DMS53 treated with DMSO at 0.1 percent for 48 hours (cell line): ENCODE measurements around the gene TIMM22.
"Not testable (repeated sequence)": the region's sequence is repeated elsewhere in the genome, so short reads cannot be mapped to it uniquely, and the experiment has no call there.

Experiments
- DNase-seq: peaks from one replicate; lab custom pipeline; 2025; ENCODE audit not compliant: unreplicated experiment; lab: John Stamatoyannopoulos, UW

Gene TIMM22

GRCh38 chr17:1038459-1039122 is 41.7 kb downstream of the TIMM22 start:
- DNase-seq: no peak

DNA sequence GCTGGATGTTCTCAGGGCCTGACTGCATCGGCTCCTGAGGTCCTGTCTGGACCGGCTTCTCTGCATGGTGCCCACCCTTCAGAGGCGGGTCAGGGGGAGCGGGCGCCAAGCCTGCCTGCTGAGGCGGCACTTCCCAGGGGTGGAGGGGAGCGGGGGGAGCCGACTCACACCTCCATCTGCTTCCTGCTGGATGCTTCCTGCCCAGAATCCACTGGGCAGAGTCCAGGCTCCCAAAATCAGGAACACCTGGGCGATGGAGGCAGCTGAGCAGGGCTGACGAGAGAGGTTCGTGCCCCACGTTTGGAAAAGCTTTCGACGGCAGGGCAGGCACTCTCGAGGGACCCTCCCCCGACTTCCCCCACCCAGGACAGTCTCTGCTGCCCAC is 42.2 kb downstream of the TIMM22 start:
- DNase-seq: no peak

DNA sequence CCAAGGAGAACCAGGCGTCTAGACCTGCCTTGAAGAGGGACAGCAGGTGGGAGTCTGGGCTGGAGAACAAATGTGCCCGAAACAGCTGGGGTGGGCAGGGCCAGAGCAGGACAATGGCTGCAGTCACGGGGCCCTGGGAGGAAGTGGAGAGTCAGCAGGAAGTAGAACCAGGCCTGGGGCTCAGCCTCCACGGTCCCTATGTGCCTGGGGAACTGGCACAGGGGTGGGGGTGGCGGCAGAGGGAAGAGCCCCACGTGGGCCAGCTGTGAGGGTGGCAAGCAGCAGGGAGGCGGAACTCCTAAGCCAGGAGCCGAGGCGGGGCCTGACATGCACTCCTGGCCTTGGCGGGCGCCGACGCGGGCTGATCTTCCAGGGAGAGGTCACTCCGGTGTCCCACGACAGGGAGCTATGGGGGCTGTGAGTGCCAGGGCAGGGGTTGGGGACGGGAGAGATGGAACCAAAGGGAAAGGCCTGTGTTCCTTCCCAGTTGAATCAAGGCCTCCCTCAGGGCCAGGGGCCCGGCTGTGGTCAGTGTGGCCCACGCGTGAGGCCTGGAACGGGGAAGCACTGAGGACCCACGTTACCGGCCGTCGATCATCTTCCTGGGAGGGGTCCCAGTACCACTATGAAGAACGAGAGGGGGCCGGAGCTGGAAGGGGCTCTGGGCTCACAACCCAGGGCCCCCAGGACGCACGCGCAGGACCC is 42.7 kb downstream of the TIMM22 start:
- no peak for DNase-seq

- no peak for DNase-seq
Measured at GRCh38 chr17:1040216-1040600, 43.3 kb downstream of the TIMM22 start.

DNA sequence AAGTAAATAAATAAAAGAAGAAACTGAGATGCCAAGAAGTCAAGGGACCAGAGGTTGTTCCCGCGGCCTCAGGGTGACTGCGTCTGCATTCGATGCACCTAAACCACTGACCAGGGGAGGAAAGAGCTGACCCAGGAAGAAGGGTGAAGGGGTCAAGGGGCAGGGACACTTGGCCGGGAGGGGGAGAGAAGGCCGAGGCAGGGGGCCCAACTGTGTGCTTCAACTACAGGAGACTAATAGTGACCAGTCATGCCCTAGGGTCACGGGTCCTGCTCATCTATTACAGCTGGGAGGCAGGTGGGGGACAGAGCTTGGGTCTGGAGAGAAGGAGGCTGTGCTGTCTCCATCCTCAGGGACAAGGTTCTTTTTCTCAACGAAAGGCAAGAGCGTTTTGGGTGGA is 44.8 kb downstream of the TIMM22 start:
- DNase-seq: no peak

- DNase-seq: no peak
Measured at GRCh38 chr17:1042486-1042885, 45.6 kb downstream of the TIMM22 start.

- DNase-seq: no peak
Measured at GRCh38 chr17:1043601-1044251, 46.8 kb downstream of the TIMM22 start.

DNA sequence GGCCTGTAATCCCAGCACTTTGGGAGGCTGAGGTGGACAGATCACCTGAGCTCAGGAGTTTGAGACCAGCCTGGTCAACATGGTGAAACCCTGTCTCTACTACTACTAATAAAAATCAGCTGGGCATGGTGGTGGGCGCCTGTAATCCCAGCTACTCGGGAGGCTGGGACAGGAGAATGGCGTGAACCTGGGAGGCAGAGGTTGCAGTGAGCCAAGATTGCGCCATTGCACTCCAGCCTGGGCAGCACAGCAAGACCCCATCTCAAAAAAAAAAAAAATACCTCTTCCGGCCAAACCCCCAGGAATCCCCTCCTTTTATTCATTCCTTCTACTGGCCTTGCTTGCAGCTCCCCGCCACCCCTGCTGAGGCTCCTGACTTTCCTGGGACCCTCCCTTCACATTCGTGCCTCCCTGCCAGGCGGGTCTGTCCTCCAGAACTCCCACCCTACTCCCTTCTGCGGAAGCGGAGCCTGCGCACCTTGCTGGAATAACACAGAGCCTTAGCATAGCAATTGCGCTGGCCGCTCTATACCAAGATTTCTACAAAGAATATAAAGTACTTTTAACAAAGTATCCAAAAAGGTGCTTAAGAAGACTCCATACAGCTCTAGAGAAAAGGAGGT is 47.6 kb downstream of the TIMM22 start:
- not testable (repeated sequence) for DNase-seq

DNA sequence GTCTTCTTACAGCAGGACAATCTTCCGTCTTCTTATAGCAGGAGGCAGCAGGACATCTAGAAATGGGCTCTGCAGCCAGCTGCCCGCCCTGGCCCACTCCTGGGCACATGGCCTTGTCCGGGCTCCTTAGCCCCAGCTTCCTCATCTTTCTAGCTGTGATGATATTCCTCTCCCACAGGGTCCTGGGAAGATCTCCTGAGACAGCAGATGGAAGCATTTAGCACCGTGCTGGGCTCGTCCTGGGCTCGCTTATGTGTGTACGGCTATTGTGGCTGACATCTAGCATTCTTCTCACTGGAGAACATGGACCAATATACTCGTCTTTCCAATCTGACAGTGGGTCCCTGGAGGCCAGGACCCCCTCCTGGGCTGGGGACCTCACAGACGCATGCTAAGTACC is 48.5 kb downstream of the TIMM22 start:
- no peak for DNase-seq

DNA sequence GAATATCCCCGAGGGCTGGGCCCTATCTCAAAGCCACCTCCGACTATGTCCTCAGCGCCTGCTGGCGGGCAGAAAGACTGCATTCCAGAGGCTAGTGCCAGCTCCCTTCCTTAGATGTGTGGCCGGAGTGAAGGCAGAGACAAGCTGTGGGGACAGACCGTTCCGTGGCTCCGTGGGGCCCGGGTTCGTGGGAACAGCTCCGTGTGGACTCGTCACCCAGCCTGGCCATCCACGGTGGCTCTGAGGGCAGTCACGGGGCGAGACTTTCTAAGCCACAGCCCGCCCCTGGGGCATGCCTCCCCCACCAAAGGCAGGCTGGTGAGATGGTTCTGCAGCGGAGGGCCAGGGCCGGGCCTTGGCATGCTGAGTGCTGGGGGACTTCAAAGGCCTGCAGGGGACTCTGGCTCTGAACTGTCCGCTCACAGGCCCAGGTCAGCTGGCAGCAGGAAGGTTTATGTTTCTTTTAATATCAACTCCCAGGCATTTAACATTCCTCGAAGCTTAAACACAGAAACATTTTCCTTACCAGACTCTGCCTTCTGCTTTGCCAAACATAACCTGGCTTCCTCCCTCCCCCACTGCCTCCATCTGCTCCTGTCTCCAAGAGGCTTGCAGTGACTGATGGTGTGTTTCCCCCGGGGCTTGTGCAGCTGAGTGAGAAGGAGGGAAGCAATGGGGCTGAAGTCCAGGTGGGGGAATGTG is 50.4 kb downstream of the TIMM22 start:
- no peak for DNase-seq

DNA sequence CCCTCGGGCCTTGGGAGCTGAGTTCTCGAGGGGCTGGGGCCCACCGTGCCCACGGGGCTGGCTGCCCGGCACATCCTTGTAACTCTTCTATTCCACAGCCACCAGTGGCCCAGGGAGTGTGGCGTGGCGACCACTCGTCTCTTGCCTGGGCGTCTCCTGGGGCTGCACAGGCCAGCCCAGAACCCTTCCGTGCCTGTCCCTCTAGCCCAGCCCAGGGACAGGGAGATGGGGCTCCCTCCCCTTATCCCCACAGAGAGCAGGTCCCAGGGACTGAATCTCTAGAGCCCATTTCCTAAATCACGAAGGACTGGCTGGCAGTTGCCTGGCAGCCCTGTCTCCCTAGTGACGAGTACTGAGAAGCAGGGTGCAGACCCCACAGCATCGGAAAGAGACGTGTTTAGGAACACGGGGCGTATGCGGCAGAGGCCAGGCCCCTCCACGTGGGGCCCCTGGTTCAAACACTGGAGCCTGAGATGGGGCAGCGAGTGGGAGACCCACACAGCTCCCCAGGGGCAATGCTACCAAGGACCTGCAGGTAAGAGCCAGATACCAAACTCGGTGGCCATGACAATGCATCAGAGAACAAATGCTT is 51.0 kb downstream of the TIMM22 start:
- no peak for DNase-seq

- not testable (repeated sequence) for DNase-seq
Measured at GRCh38 chr17:1048516-1049115, 51.7 kb downstream of the TIMM22 start.

DNA sequence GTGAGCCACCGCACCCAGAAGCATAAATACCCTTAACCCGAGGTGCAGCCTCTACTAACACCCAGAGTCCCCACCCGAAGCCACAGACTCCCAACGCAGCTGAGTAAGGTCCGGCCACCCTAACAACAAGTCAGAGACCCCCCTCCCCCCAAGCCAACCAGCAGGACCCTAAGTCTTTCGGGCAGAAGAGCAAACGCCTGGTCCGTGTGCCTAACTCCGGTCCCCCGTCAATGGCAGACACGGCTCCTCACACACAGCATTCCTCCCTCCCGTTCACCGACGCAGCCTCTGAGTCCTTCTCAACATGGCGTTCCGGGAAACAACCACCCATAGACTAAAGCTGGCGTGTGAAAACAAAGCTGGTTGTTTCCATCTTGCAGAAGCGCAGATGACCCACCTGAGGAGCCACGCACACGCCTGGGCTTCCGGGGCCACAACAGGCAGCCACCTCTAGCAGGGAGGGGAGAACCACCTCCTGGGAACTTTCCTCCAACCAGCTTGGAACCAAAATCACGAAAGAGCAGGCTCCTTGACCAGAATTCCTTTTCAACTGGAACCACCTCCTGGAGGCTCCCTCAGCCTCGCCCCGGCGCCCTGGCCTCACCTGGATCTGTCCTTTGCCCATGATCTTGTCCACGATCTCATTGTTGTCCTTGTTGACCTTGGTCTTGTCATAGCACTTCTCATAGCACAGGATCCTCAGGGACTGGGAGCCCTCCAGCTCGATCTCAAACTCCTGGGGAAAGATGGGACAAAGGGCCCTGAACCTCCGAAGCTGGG is 52.7 kb downstream of the TIMM22 start:
- no peak for DNase-seq

DNA sequence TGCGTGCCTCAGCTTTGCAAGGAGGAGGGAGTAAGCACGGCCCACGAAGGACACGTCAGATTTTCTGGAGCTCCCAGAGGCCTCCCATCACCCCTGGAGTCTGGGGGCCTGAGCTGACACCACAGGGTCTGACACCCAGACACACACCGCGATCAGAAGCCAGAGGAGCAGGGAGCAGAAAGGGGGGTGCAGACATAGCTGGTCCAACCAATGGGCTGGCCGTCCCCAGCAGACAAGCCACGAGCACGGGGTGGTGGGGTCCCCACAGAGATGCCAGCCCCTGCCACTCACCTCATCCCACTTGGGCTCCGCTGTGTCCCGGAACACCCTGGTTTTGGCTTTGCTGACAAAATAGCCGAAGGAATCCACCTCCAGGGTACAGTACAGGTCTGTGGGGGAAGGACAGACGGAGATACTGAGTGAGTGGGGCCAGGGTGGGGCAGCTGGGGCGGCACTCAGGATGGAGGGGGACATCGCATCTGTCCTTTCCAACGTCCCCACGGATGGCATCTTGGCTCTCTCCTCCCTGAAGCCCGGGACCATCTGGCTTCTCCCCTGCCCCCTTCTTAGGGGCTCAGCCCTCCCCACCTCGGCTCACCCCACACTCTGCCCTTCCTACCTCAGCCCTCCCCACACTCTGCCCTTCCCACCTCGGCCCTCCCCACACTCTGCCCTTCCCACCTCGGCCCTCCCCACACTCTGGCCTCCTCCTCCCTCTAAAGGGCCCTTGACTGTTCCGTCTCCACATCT is 53.5 kb downstream of the TIMM22 start:
- DNase-seq: no peak

DNA sequence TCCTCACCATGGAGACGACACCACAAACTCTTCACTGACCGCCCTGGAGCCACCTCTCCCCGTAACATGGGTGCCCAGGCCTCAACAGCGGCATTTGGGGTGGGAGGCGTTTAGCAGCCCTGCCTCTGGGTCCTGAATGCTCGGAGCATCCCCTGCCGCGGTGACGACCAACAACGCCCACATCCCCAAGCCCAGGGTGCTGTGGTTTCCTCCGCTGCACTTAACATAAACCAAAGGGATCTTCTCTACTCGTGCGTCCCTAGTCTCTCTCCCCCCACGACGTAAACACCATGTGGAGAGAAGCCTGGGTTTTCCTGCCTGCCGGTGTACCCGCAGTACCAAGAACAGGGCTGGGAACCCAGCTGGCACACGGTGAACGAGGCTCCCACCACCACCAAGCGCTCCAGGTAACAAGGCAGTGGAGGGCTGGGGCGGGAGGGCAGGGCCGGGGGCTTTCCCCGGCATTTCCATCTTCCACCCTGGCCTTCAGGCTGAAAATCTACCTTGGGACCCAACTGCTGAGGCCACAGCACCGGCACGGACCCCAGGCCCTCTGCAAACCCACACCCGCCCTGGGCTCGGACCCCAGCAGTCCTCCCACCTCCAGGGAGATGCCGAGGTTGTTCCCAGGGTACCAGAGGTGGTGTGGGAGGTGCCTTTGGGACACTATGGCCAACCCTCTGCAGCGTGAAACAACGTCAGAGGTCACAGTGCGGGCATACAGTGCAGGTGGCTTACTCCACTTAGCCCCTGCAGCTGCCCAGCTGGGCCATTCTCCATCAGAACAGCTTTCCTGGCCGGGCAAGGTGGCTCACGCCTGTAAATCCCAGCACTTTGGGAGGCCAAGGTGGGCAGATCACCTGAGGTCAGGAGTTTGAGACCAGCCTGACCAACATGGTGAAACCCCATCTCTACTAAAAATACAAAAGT is 54.3 kb downstream of the TIMM22 start:
- DNase-seq: no peak
